Central memory CD8-positive, alpha-beta T cell (primary cell): ENCODE data around the gene PHPT1.
"Not testable (repeated sequence)": the region's sequence is repeated elsewhere in the genome, so short reads cannot be mapped to it uniquely, and the experiment has no call there.

Experiments
- ATAC-seq: fragments of 150-1000 bp; cut with Tn5 transposase; replicated peaks from 2 replicates; pipeline ENCODE4 v1.10.0; 2022; ENCODE audit warnings: mild to moderate bottlenecking, moderate FRiP score, moderate number of reproducible peaks; ENCODE audit not compliant: poor library complexity, severe bottlenecking; ENCODE audit errors: extremely low read depth
- DNase-seq, 2 donors: peaks; one replicate each; pipeline ENCODE4 v3.0.0; 2021; ENCODE audit warnings: low spot score in 2 of 2
- H3K27ac Mint-ChIP-seq: one replicate; pipeline ENCODE4 v1.8.0; 2022; ENCODE audit warnings: low read depth, mild to moderate bottlenecking, moderate library complexity, mixed read lengths
- H3K27me3 Mint-ChIP-seq: one replicate; pipeline ENCODE4 v1.8.0; 2022; ENCODE audit warnings: mixed read lengths
- H3K36me3 Mint-ChIP-seq: one replicate; pipeline ENCODE4 v1.8.0; 2022; ENCODE audit warnings: mild to moderate bottlenecking, moderate library complexity, mixed read lengths; ENCODE audit not compliant: insufficient read depth
- H3K4me1 Mint-ChIP-seq: one replicate; pipeline ENCODE4 v1.8.0; 2022; ENCODE audit warnings: mixed read lengths
- H3K4me3 Mint-ChIP-seq: one replicate; pipeline ENCODE4 v1.8.0; 2022; ENCODE audit warnings: mild to moderate bottlenecking, moderate library complexity, mixed read lengths
- H3K9me3 Mint-ChIP-seq: one replicate; pipeline ENCODE4 v1.8.0; 2022; ENCODE audit warnings: mixed read lengths

The PHPT1 gene

GRCh38 chr9:136843159-136843800 lies 5.9 kb upstream of the PHPT1 start:
- ATAC-seq, H3K27me3 Mint-ChIP-seq, DNase-seq, H3K9me3 Mint-ChIP-seq: not testable (repeated sequence)
- Mint-ChIP-seq H3K36me3 (peaks cover 40% of the 10 kb centered on the region), H3K4me3 (peak overlapping the region; percentile 90), H3K4me1 (peaks cover 22% of the 10 kb centered on the region), H3K27ac (peak overlapping the region; percentile 78)

- Mint-ChIP-seq H3K4me1 (peaks cover 29% of the 10 kb centered on the region), H3K27ac (peak overlapping the region; percentile 78), H3K4me3 (peak overlapping the region; percentile 90), H3K36me3 (peaks cover 46% of the 10 kb centered on the region)
- H3K27me3 Mint-ChIP-seq, H3K9me3 Mint-ChIP-seq, ATAC-seq: not testable (repeated sequence)
- peak; percentile 47 to 56 for DNase-seq
These were observed 5.1 kb upstream of the PHPT1 start for GRCh38 chr9:136843801-136844740.

GRCh38 chr9:136844761-136845464 lies 4.3 kb upstream of the PHPT1 start:
- Mint-ChIP-seq H3K27ac (no peak overlapping the region), H3K4me1 (peaks cover 28% of the 10 kb centered on the region), H3K9me3 (no peaks in the 10 kb centered on the region), H3K36me3 (peaks cover 46% of the 10 kb centered on the region), H3K27me3 (no peaks in the 10 kb centered on the region), H3K4me3 (peak overlapping the region; percentile 23)
- ATAC-seq, result no peak
- no peak for DNase-seq

- Mint-ChIP-seq H3K4me3 (peak overlapping the region; percentile 23), H3K27ac (peak overlapping the region; percentile 79), H3K36me3 (peaks cover 47% of the 10 kb centered on the region), H3K4me1 (peaks cover 24% of the 10 kb centered on the region), H3K27me3 (no peaks in the 10 kb centered on the region), H3K9me3 (no peaks in the 10 kb centered on the region)
- ATAC-seq (no peak), DNase-seq (no peak)
These were observed 3.5 kb upstream of the PHPT1 start for GRCh38 chr9:136845465-136846260.

- peak overlapping the region; percentile 91 for H3K4me3 Mint-ChIP-seq
- H3K27ac Mint-ChIP-seq, result peak overlapping the region; percentile 79
- no peak for ATAC-seq
- H3K9me3 Mint-ChIP-seq, result no peaks in the 10 kb centered on the region
- DNase-seq, result no peak
- peaks cover 24% of the 10 kb centered on the region for H3K4me1 Mint-ChIP-seq
- H3K27me3 Mint-ChIP-seq, result no peaks in the 10 kb centered on the region
- peaks cover 48% of the 10 kb centered on the region for H3K36me3 Mint-ChIP-seq
These were observed 2.7 kb upstream of the PHPT1 start for GRCh38 chr9:136846376-136847087.

- peak overlapping the region; percentile 94 for H3K27ac Mint-ChIP-seq
- H3K4me1 Mint-ChIP-seq, result peaks cover 21% of the 10 kb centered on the region
- no peak for ATAC-seq
- peak overlapping the region; percentile 91 for H3K4me3 Mint-ChIP-seq
- peaks cover 47% of the 10 kb centered on the region for H3K36me3 Mint-ChIP-seq
- H3K9me3 Mint-ChIP-seq, result no peaks in the 10 kb centered on the region
- no peaks in the 10 kb centered on the region for H3K27me3 Mint-ChIP-seq
- DNase-seq, result no peak
These were observed 2.0 kb upstream of the PHPT1 start for GRCh38 chr9:136847088-136847825.

GRCh38 chr9:136847826-136848392 lies 1.3 kb upstream of the PHPT1 start:
- ATAC-seq (no peak), DNase-seq (peak; percentile 59 to 68)
- Mint-ChIP-seq H3K27ac (peak overlapping the region; percentile 94), H3K9me3 (no peaks in the 10 kb centered on the region), H3K4me1 (peaks cover 18% of the 10 kb centered on the region), H3K36me3 (peaks cover 47% of the 10 kb centered on the region), H3K4me3 (peak overlapping the region; percentile 91), H3K27me3 (no peaks in the 10 kb centered on the region)

GRCh38 chr9:136848393-136849037 lies 694 bp upstream of the PHPT1 start:
- H3K4me3 Mint-ChIP-seq, result peak overlapping the region; percentile 91
- peaks cover 18% of the 10 kb centered on the region for H3K4me1 Mint-ChIP-seq
- peaks cover 43% of the 10 kb centered on the region for H3K36me3 Mint-ChIP-seq
- H3K9me3 Mint-ChIP-seq, result no peaks in the 10 kb centered on the region
- peak; percentile 8 for ATAC-seq
- no peak for DNase-seq
- H3K27ac Mint-ChIP-seq, result peak overlapping the region; percentile 94
- H3K27me3 Mint-ChIP-seq, result no peaks in the 10 kb centered on the region

GRCh38 chr9:136849960-136850865 lies 1.0 kb downstream of the PHPT1 start:
- DNase-seq (no peak), ATAC-seq (no peak)
- Mint-ChIP-seq H3K9me3 (no peaks in the 10 kb centered on the region), H3K27me3 (no peaks in the 10 kb centered on the region), H3K27ac (peak overlapping the region; percentile 94), H3K36me3 (peaks cover 35% of the 10 kb centered on the region), H3K4me1 (peaks cover 18% of the 10 kb centered on the region), H3K4me3 (peak overlapping the region; percentile 91)
